MM.1S (cell line): ENCODE data around the gene NCAPD3.

Experiments
- CTCF ChIP-seq: fragments of 300-600 bp; sonication (generic); IDR thresholded peaks from 2 replicates; pipeline ENCODE4 v1.5.1; 2016; ENCODE audit warnings: antibody characterized with exemption, low read length, mixed read lengths
- EZH2 ChIP-seq: fragments of 300-600 bp; sonication (generic); optimal IDR thresholded peaks from 2 replicates; pipeline ENCODE3; 2017; ENCODE audit warnings: low read depth, mild to moderate bottlenecking, antibody characterized with exemption, low read length, mixed read lengths

- TF ChIP-seq CTCF (no peak), EZH2 (no peak)
These were observed 113.4 kb downstream of the NCAPD3 start for GRCh38 chr11:134110252-134110815.
